ENCODE data around the gene ACKR2.
A peak's percentile ranks its signal among the peaks of the same experiment; 100 is the strongest.

The ACKR2 gene

GRCh38 chr3:42801784-42802183 is 7.5 kb upstream of the ACKR2 start:
- no peak for TF ChIP-seq CTCF (IDR thresholded peaks at IDR 0.05; ENCODE audit: insufficient read depth, missing control alignments)
- FAIRE-seq (no peak), DNase-seq (ENCODE audit: insufficient read length, low spot score) (no peak)

DNA sequence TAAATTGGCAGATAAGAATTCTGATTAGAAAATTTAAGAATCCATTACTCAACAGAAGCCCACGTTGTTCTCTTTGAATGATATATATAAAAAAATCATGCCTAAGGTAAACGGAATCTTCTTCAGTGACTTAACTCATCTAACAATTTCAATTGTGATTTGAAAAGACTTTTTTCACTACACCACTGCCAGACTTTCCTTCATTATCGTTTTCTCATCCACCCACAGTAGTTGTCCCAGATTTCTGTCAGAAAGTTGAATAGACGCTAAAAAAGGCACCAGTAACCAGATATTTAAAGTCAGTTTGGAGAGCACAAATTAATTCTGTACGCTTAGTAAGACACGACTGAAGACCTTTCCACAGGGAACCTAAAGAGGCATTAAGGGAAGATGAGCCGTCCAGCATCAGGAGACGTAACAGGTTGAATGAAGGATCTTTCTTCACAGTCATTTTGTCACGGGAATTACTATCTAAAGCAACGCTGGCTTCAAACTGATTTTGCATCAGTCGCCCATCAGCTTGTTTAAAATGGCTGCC is 6.3 kb upstream of the ACKR2 start:
- TF ChIP-seq CTCF (IDR thresholded peaks at IDR 0.05; ENCODE audit: insufficient read depth, missing control alignments): no peak
- FAIRE-seq (peak; percentile 56), DNase-seq (ENCODE audit: insufficient read length, low spot score) (no peak)

- FAIRE-seq (no peak), DNase-seq (ENCODE audit: insufficient read length, low spot score) (no peak)
- TF ChIP-seq CTCF (IDR thresholded peaks at IDR 0.05; ENCODE audit: insufficient read depth, missing control alignments): no peak
These were observed 5.7 kb upstream of the ACKR2 start for GRCh38 chr3:42803414-42804105.

- TF ChIP-seq CTCF (IDR thresholded peaks at IDR 0.05; ENCODE audit: insufficient read depth, missing control alignments): no peak
- peak; percentile 93 for DNase-seq (ENCODE audit: insufficient read length, low spot score)
- no peak for FAIRE-seq
These were observed 5.0 kb upstream of the ACKR2 start, which contains the start of gene HIGD1A for GRCh38 chr3:42804106-42804830. HIGD1A (minus strand) TSS chr3:42804490; CDS start chr3:42794253, 10,237 bp downstream.

GRCh38 chr3:42804831-42805132 is 4.5 kb upstream of the ACKR2 start:
- no peak for TF ChIP-seq CTCF (IDR thresholded peaks at IDR 0.05; ENCODE audit: insufficient read depth, missing control alignments)
- FAIRE-seq (no peak), DNase-seq (ENCODE audit: insufficient read length, low spot score) (no peak)

- FAIRE-seq (no peak), DNase-seq (ENCODE audit: insufficient read length, low spot score) (no peak)
- TF ChIP-seq CTCF (IDR thresholded peaks at IDR 0.05; ENCODE audit: insufficient read depth, missing control alignments): no peak
These were observed 4.0 kb upstream of the ACKR2 start for GRCh38 chr3:42805141-42805821.

Measured in D721Med (cell line).